PC-3 (cell line): ENCODE results near the gene DAND5. TPM values are rescaled to one million over a fixed set of nuclear protein-coding genes. Genes with fewer than 3 reads are reported as not detected.
"Not testable (repeated sequence)": the region's sequence is repeated elsewhere in the genome, so short reads cannot be mapped to it uniquely, and the experiment has no call there.

Experiments used
- ATAC-seq: fragments of 200-7000 bp; cut with Tn5 transposase; 2 replicates; pipeline ENCODE4 v1.9.1; 2020; ENCODE audit warnings: mild to moderate bottlenecking, moderate library complexity
- BruUV-seq: library from RNA; stranded (reverse); fragments of 400-500 nt; replicated peaks from 2 replicates; lab custom pipeline; 2021; lab: Mats Ljungman, UMichigan
- CTCF ChIA-PET: fragments of 300-600 bp; sonication (Branson Sonifier 250); formaldehyde crosslinking; loops from one replicate; lab custom pipeline; 2022; ENCODE audit warnings: antibody characterized with exemption; lab: Charles Lee
- POLR2A ChIA-PET: fragments of 300-600 bp; sonication (Branson Sonifier 250); formaldehyde crosslinking; loops from one replicate; lab custom pipeline; 2022; ENCODE audit warnings: antibody characterized with exemption; ENCODE audit not compliant: unreplicated experiment; lab: Charles Lee
- DNase-seq: peaks from one replicate; pipeline ENCODE4 v3.0.0-alpha.2; 2015
- H2AFZ ChIP-seq: fragments of 300-600 bp; sonication (generic); 2 replicates; pipeline ENCODE4 v1.6.0; 2016; ENCODE audit warnings: antibody characterized with exemption, low read length
- H3F3A ChIP-seq: fragments of 300-600 bp; sonication (generic); one replicate; pipeline ENCODE4 v1.6.0; 2017; ENCODE audit warnings: antibody characterized with exemption, low read length, control low read depth, mild to moderate bottlenecking; ENCODE audit not compliant: unreplicated experiment
- H3K27ac ChIP-seq: fragments of 300-600 bp; sonication (generic); 2 replicates; pipeline ENCODE4 v1.5.1; 2016; ENCODE audit warnings: mild to moderate bottlenecking, low read length
- H3K27me3 ChIP-seq: fragments of 300-600 bp; sonication (generic); 2 replicates; pipeline ENCODE4 v1.6.1; 2016; ENCODE audit warnings: low read length, mixed read lengths
- H3K36me3 ChIP-seq: fragments of 300-600 bp; sonication (generic); 2 replicates; pipeline ENCODE4 v1.6.1; 2016; ENCODE audit warnings: low read depth, mixed run types, low read length, mixed read lengths
- H3K4me1 ChIP-seq: fragments of 300-600 bp; sonication (generic); 2 replicates; pipeline ENCODE4 v1.5.1; 2016; ENCODE audit warnings: low read length; ENCODE audit not compliant: insufficient read depth
- H3K4me2 ChIP-seq: fragments of 300-600 bp; sonication (generic); 2 replicates; pipeline ENCODE4 v1.6.0; 2016; ENCODE audit warnings: low read length
- H3K4me3 ChIP-seq: fragments of 300-600 bp; sonication (generic); 2 replicates; pipeline ENCODE4 v1.5.1; 2016; ENCODE audit warnings: mild to moderate bottlenecking, low read length, mixed read lengths
- H3K79me2 ChIP-seq: fragments of 300-600 bp; sonication (generic); 2 replicates; pipeline ENCODE4 v1.6.1; 2017; ENCODE audit warnings: low read length, mixed read lengths
- H3K9ac ChIP-seq: fragments of 300-600 bp; sonication (generic); 2 replicates; pipeline ENCODE4 v1.6.0; 2016; ENCODE audit warnings: mild to moderate bottlenecking, low read length
- H3K9me2 ChIP-seq: fragments of 300-600 bp; sonication (generic); replicated peaks from 2 replicates; pipeline ENCODE4 v1.6.1; 2016; ENCODE audit warnings: mixed run types, low read length, mixed read lengths
- H3K9me3 ChIP-seq: fragments of 300-600 bp; sonication (generic); 2 replicates; pipeline ENCODE4 v1.6.1; 2016; ENCODE audit warnings: low read length, mixed read lengths
- H4K20me1 ChIP-seq: fragments of 300-600 bp; sonication (generic); 2 replicates; pipeline ENCODE4 v1.6.1; 2016; ENCODE audit warnings: low read length, mixed read lengths
- EZH2 ChIP-seq: fragments of 300-600 bp; sonication (generic); IDR thresholded peaks from one replicate; pipeline ENCODE4 v1.6.1; 2017; ENCODE audit warnings: antibody characterized with exemption, mild to moderate bottlenecking, low read length; ENCODE audit not compliant: unreplicated experiment
- EZH2phosphoT487 ChIP-seq: fragments of 300-600 bp; sonication (generic); IDR thresholded peaks from 2 replicates; pipeline ENCODE4 v1.6.1; 2018; ENCODE audit warnings: mild to moderate bottlenecking, antibody characterized with exemption, low read length, borderline replicate concordance
- intact Hi-C: fragments of 100-400 bp; cut with micrococcal nuclease; formaldehyde crosslinking; loops from 2 replicates; pipeline ENCODE4 v1.9.0; 2023
- total RNA-seq: library from RNA; depleted of rRNA; stranded (reverse); fragments of >200 nt; gene quantifications from 2 replicates; pipeline ENCODE4 v1.2.3, GENCODE V29; 2014
- TF ChIP-seq, protein P1 (sequence below): fragments of 300-600 bp; sonication (generic); conservative IDR thresholded peaks from 2 replicates; pipeline ENCODE4 v1.5.1; 2017; ENCODE audit warnings: antibody characterized with exemption, low read depth, mild to moderate bottlenecking, low read length

Gene DAND5
- total RNA-seq, 1 experiment from 2014 or later: 0.55 TPM

- ChIA-PET POLR2A (no interaction called here), CTCF (interaction anchor here (1.1 kb wide), 1 partner anchor 9 kb away, joined by 4 read pairs; no protein-coding TSS in a partner anchor)
- no peaks in the 10 kb centered on the region for H3K27me3 ChIP-seq
- no peaks in the 10 kb centered on the region for H3K9me3 ChIP-seq
- DNase-seq (no peak), ATAC-seq (no peak)
- no peaks in the 10 kb centered on the region for H3K4me1 ChIP-seq
- intact Hi-C loops: no loop called here
- H3K9me2 ChIP-seq: no peaks in the 10 kb centered on the region
- H3K79me2 ChIP-seq: no peaks in the 10 kb centered on the region
- no peaks in the 10 kb centered on the region for H3F3A ChIP-seq
- no peaks in the 10 kb centered on the region for H3K36me3 ChIP-seq
- H3K4me3 ChIP-seq: no peak overlapping the region
- H4K20me1 ChIP-seq: no peaks in the 10 kb centered on the region
- no peak overlapping the region for H3K9ac ChIP-seq
- H2AFZ ChIP-seq: no peak overlapping the region
- no peak overlapping the region for H3K4me2 ChIP-seq
- BruUV-seq: no TSS peak
- no peak for TF ChIP-seq EZH2phosphoT487
- H3K27ac ChIP-seq: no peak overlapping the region
These were observed 5.2 kb downstream of the DAND5 start for GRCh38 chr19:12974301-12975220.

DNA sequence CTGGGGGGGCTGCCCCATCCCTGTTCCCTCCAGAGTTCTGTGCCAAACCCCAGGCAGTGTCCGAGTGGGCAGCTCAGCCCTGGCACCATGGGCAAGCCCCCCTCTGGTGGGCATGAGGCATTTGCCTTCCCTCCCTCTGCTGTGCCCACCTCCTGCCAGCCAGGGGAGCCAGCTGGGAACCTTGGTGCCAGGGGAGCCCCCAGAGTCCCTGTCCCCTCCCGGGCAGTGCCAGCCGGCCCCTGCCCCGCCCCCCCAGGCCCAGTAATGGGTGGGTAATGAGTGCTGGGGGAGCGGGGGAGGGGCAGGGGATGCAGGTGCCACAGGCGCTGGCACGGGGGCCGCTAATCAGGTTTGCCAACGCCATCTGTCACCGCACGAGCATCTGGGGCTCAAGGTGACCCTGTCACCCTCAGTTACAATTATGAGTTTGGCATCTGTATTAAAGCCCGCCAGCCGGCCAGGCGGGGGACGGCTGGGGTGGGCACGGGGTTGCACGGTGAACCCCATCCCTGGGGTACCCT is 5.9 kb downstream of the DAND5 start:
- H3K36me3 ChIP-seq: no peaks in the 10 kb centered on the region
- ChIA-PET CTCF (interaction anchor here (0.6 to 1.1 kb wide), 2 partner anchors 10 to 55 kb away, joined by 3 to 4 read pairs; no protein-coding TSS in a partner anchor), POLR2A (interaction anchor here (0.6 kb wide), 1 partner anchor 19 kb away, joined by 3 read pairs; no protein-coding TSS in a partner anchor)
- no peaks in the 10 kb centered on the region for H3K27me3 ChIP-seq
- no peaks in the 10 kb centered on the region for H3K9me3 ChIP-seq
- ATAC-seq: no peak
- H2AFZ ChIP-seq: no peak overlapping the region
- H3F3A ChIP-seq: no peaks in the 10 kb centered on the region
- H3K4me1 ChIP-seq: no peaks in the 10 kb centered on the region
- H3K79me2 ChIP-seq: no peaks in the 10 kb centered on the region
- no peak overlapping the region for H3K27ac ChIP-seq
- DNase-seq: no peak
- TF ChIP-seq, protein P1, sequence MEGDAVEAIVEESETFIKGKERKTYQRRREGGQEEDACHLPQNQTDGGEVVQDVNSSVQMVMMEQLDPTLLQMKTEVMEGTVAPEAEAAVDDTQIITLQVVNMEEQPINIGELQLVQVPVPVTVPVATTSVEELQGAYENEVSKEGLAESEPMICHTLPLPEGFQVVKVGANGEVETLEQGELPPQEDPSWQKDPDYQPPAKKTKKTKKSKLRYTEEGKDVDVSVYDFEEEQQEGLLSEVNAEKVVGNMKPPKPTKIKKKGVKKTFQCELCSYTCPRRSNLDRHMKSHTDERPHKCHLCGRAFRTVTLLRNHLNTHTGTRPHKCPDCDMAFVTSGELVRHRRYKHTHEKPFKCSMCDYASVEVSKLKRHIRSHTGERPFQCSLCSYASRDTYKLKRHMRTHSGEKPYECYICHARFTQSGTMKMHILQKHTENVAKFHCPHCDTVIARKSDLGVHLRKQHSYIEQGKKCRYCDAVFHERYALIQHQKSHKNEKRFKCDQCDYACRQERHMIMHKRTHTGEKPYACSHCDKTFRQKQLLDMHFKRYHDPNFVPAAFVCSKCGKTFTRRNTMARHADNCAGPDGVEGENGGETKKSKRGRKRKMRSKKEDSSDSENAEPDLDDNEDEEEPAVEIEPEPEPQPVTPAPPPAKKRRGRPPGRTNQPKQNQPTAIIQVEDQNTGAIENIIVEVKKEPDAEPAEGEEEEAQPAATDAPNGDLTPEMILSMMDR: no peak
- no peak for TF ChIP-seq EZH2phosphoT487
- TF ChIP-seq EZH2: no peak
- H4K20me1 ChIP-seq: no peaks in the 10 kb centered on the region
- no peaks in the 10 kb centered on the region for H3K9me2 ChIP-seq
- intact Hi-C loops: no loop called here
- H3K9ac ChIP-seq: no peak overlapping the region
- no peak overlapping the region for H3K4me3 ChIP-seq
- BruUV-seq: no TSS peak
- no peak overlapping the region for H3K4me2 ChIP-seq

- H3K4me2 ChIP-seq, DNase-seq, H3K27me3 ChIP-seq, ATAC-seq, POLR2A ChIA-PET, H3K4me1 ChIP-seq, H3K9ac ChIP-seq, H3K27ac ChIP-seq, H2AFZ ChIP-seq, H3K36me3 ChIP-seq, BruUV-seq, H3K9me2 ChIP-seq, H3K4me3 ChIP-seq, H3K79me2 ChIP-seq, intact Hi-C loops, H4K20me1 ChIP-seq, H3F3A ChIP-seq, H3K9me3 ChIP-seq: not testable (repeated sequence)
- CTCF ChIA-PET: interaction anchor here (0.6 to 3.0 kb wide), 5 partner anchors 11 to 285 kb away, joined by 3 to 53 read pairs (median 5); no protein-coding TSS in a partner anchor
These were observed 6.7 kb downstream of the DAND5 start for GRCh38 chr19:12976109-12976508.
